GM12878 (cell line): ENCODE results near the gene ELK4. TPM values are rescaled to one million over a fixed set of nuclear protein-coding genes. Genes with fewer than 3 reads are reported as not detected.

Experiments used
- ATAC-seq: fragments of 200-7000 bp; cut with Tn5 transposase; 3 replicates; pipeline ENCODE4 v1.9.1; 2020; ENCODE audit warnings: mild to moderate bottlenecking, moderate library complexity
- BruUV-seq: library from RNA; stranded (reverse); fragments of 400-500 nt; replicated peaks from 2 replicates; lab custom pipeline; 2021; lab: Mats Ljungman, UMichigan
- CTCF ChIA-PET: fragments of 300-600 bp; sonication (Branson Sonifier 250); formaldehyde crosslinking; extraction: SDS; loops from one replicate; lab custom pipeline; 2021; ENCODE audit warnings: inconsistent platforms; lab: Yijun Ruan, JAX
- POLR2A ChIA-PET: fragments of 350-600 bp; formaldehyde crosslinking; extraction: SDS; loops from one replicate; lab custom pipeline; 2021; ENCODE audit warnings: inconsistent platforms; lab: Charles Lee
- RAD21 ChIA-PET: fragments of 300-600 bp; sonication (Branson Sonifier 250); formaldehyde crosslinking; loops from one replicate; lab custom pipeline; 2023; ENCODE audit warnings: antibody characterized with exemption; ENCODE audit not compliant: unreplicated experiment; lab: Charles Lee
- SMC1A ChIA-PET: fragments of 300-600 bp; sonication (Branson Sonifier 250); formaldehyde crosslinking; loops from one replicate; lab custom pipeline; 2023; ENCODE audit not compliant: unreplicated experiment, uncharacterized antibody; lab: Charles Lee
- DNase-seq: peaks from one replicate; pipeline ENCODE4 v3.0.0-alpha.2; 2011; ENCODE audit warnings: low read depth, low spot score
- FAIRE-seq: peaks from 3 replicates; lab custom pipeline; 2011; peaks lifted over from hg19 to GRCh38; lab: Jason Lieb, UNC
- H2AFZ ChIP-seq: 2 replicates; pipeline ENCODE4 v1.6.0; 2011; ENCODE audit warnings: low read depth, low read length, control low read depth; ENCODE audit not compliant: control insufficient read depth
- H3K27ac ChIP-seq: 2 replicates; pipeline ENCODE4 v1.5.1; 2011; ENCODE audit warnings: control low read depth; ENCODE audit not compliant: control insufficient read depth, insufficient read depth
- H3K27me3 ChIP-seq, 2 experiments: replicated peaks in 1 of 2; 2 replicates each; pipeline versions ENCODE4 v1.6.0 to v1.6.1; 2011; ENCODE audit warnings: low read length in 1 of 2; ENCODE audit not compliant: control insufficient read depth in 2 of 2, insufficient read depth in 2 of 2
- H3K36me3 ChIP-seq, 2 experiments: 2 replicates each; pipeline ENCODE4 v1.5.1; 2011; ENCODE audit warnings: low read length in 1 of 2; ENCODE audit not compliant: control insufficient read depth in 2 of 2, insufficient read depth in 2 of 2
- H3K4me1 ChIP-seq: 2 replicates; pipeline ENCODE4 v1.6.1; 2011; ENCODE audit warnings: mild to moderate bottlenecking, low read length, moderate library complexity, mixed read lengths; ENCODE audit not compliant: control insufficient read depth, insufficient read depth
- H3K4me2 ChIP-seq: 2 replicates; pipeline ENCODE4 v1.6.0; 2011; ENCODE audit warnings: control low read depth; ENCODE audit not compliant: control insufficient read depth, insufficient read depth
- H3K4me3 ChIP-seq: fragments of 200-600 bp; sonication (generic); 2 replicates; pipeline ENCODE4 v1.5.1; 2016
- H3K79me2 ChIP-seq: 2 replicates; pipeline ENCODE4 v1.6.0; 2011; ENCODE audit warnings: low read length; ENCODE audit not compliant: control insufficient read depth, insufficient read depth
- H3K9ac ChIP-seq: 2 replicates; pipeline ENCODE4 v1.8.0; 2011; ENCODE audit warnings: low read length, control low read depth, mixed read lengths; ENCODE audit not compliant: control insufficient read depth, insufficient read depth
- H3K9me3 ChIP-seq: replicated peaks from 3 replicates; pipeline ENCODE4 v1.5.1; 2011; ENCODE audit warnings: mild to moderate bottlenecking, low read length; ENCODE audit not compliant: control insufficient read depth, insufficient read depth
- H4K20me1 ChIP-seq: 2 replicates; pipeline ENCODE4 v1.6.0; 2011; ENCODE audit not compliant: control insufficient read depth, insufficient read depth
- ATF7 ChIP-seq: fragments of 450-650 bp; IDR thresholded peaks from 2 replicates; pipeline ENCODE4 v1.6.1; 2016; ENCODE audit warnings: low read depth, mild to moderate bottlenecking
- ESRRA ChIP-seq: IDR thresholded peaks from 2 replicates; pipeline ENCODE4 v1.6.1; 2012; ENCODE audit warnings: mild to moderate bottlenecking, low read length, improper control_type of control experiment
- NRF1 ChIP-seq: conservative IDR thresholded peaks from 2 replicates; pipeline ENCODE4 v1.6.1; 2011; ENCODE audit warnings: mild to moderate bottlenecking, low read depth, low read length, improper control_type of control experiment
- PAX8 ChIP-seq: fragments of 450-650 bp; IDR thresholded peaks from 2 replicates; pipeline ENCODE4 v1.6.1; 2017; ENCODE audit warnings: mild to moderate bottlenecking, moderate library complexity
- WRNIP1 ChIP-seq: IDR thresholded peaks from 2 replicates; pipeline ENCODE4 v1.6.1; 2011; ENCODE audit warnings: low read depth, low read length, improper control_type of control experiment, borderline replicate concordance
- WGBS: methylation state at CpG from one replicate; pipeline ENCODE4 v1.1.6; 2016; ENCODE audit warnings: low lambda C conversion rate; ENCODE audit not compliant: insufficient replicate concordance, insufficient coverage; ENCODE audit errors: missing lambda C conversion rate; 5-methylcytosine and 5-hydroxymethylcytosine counted together
- in situ Hi-C: fragments of 300-500 bp; cut with MboI; formaldehyde crosslinking; loops from 9 replicates; pipeline ENCODE4 v1.14.3; 2018; ENCODE audit warnings: mixed read lengths
- intact Hi-C: fragments of 100-400 bp; cut with micrococcal nuclease; formaldehyde crosslinking; loops from one replicate; pipeline ENCODE4 v1.14.2; 2022; ENCODE audit not compliant: unreplicated experiment
- polyA plus RNA-seq, 11 experiments: library from polyadenylated mRNA; depleted of rRNA in 4 of 11; unstranded in 6 of 11; stranded (reverse) in 5 of 11; fragments of >200 nt; fragmentation: Nextera tagmentation in 4 of 11; fragmentation: Illumina TruSeq in 1 of 11; extraction: Ambion mirVana in 4 of 11; extraction: Trizol in 1 of 11; gene quantifications; 1 replicate in 1 of 11; 2 replicates in 10 of 11; pipeline versions ENCODE4 v1.2.1 to v1.2.3, GENCODE V29; 2011 to 2016; ENCODE audit warnings: inconsistent platforms in 2 of 11, missing spikeins in 2 of 11, low read depth in 1 of 11
- total RNA-seq, 4 experiments: library from RNA; depleted of rRNA in 3 of 4; stranded (reverse); fragments of >200 nt in 3 of 4; fragmentation: Illumina TruSeq in 1 of 4; extraction: Trizol in 1 of 4; gene quantifications; 2 replicates each; pipeline versions ENCODE4 v1.2.1 to v1.2.3, GENCODE V29; 2013 to 2021

ELK4 gene
- total and polyA plus RNA-seq, 10 of the 15 experiments (the other 5 are each of a cell fraction or from before 2014, with no cell fraction given) = 5.2 to 71.5 (median 18.5) TPM

DNA sequence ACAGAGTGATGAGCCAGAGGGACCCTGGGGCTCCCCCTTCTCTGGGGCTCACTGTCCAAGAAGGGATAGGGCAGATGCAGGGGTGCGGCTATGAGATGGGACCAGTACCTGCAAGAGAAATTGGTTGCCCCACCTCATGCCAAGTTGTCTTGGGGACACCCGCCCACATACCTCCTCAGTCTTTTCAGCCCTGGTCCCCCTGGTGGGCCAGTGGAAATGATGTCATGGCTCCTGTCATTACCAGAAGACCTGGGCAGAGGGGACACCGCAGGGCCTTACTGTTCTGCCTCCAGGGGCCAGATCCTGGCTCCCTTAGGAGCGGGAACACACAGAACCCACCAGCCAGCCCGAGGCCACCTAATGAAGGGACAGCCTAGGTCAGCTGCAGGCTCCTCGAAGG lies 64.1 kb downstream of the ELK4 start (continued):
- no peak for TF ChIP-seq WRNIP1

- ChIA-PET CTCF (no interaction called here), SMC1A (no interaction called here), RAD21 (no interaction called here), POLR2A (interaction anchor here (0.6 kb wide), 1 partner anchor 579 kb away, joined by 3 read pairs; no protein-coding TSS in a partner anchor)
- Histone ChIP-seq H3K27ac (no peak overlapping the region), H3K4me2 (no peak overlapping the region), H3K36me3 (no peaks in the 10 kb centered on the region), H3K27me3 (peaks cover 9 to 17% of the 10 kb centered on the region in 2 experiments), H3K9me3 (no peaks in the 10 kb centered on the region; the same call in 1 of the 3 replicates), H3K4me1 (no peaks in the 10 kb centered on the region), H3K79me2 (no peaks in the 10 kb centered on the region), H3K9ac (no peak overlapping the region), H2AFZ (no peak overlapping the region), H4K20me1 (no peaks in the 10 kb centered on the region), H3K4me3 (no peak overlapping the region)
- DNase-seq (no peak), ATAC-seq (no peak), FAIRE-seq (no peak)
- in situ Hi-C loops (no loop called here), intact Hi-C loops (no loop called here)
- WGBS = 37% methylated on average over 3 of the region's 3 CpGs
- TF ChIP-seq ESRRA = no peak
- no TSS peak for BruUV-seq
Observed at GRCh38 chr1:205565799-205566198, 66.0 kb downstream of the ELK4 start.

GRCh38 chr1:205563927-205564441 lies 67.8 kb downstream of the ELK4 start:
- in situ Hi-C loops (no loop called here), intact Hi-C loops (no loop called here)
- Histone ChIP-seq H4K20me1 (no peaks in the 10 kb centered on the region), H3K4me3 (no peak overlapping the region), H3K36me3 (no peaks in the 10 kb centered on the region), H3K4me1 (no peaks in the 10 kb centered on the region), H3K4me2 (no peak overlapping the region), H3K9ac (no peak overlapping the region), H3K9me3 (no peaks in the 10 kb centered on the region; the same call in 1 of the 3 replicates), H3K79me2 (no peaks in the 10 kb centered on the region), H2AFZ (no peak overlapping the region), H3K27ac (no peak overlapping the region), H3K27me3 (peaks cover 6 to 9% of the 10 kb centered on the region in 2 experiments)
- ChIA-PET CTCF (interaction anchor here (1.7 kb wide), 1 partner anchor 167 kb away, joined by 3 read pairs; no protein-coding TSS in a partner anchor), POLR2A (no interaction called here), RAD21 (no interaction called here), SMC1A (no interaction called here)
- TF ChIP-seq ATF7 (no peak), PAX8 (no peak), NRF1 (no peak)
- ATAC-seq = no peak
- 27% methylated on average over 5 of the region's 5 CpGs for WGBS
- DNase-seq = no peak
- no TSS peak for BruUV-seq
- no peak for FAIRE-seq
